Fibroblast of mammary gland (primary cell): Measurements from ENCODE around the gene DUSP7.

Experiments used
- DNase-seq: peaks from one replicate; pipeline ENCODE4 v3.0.0-alpha.2; 2010; ENCODE audit warnings: low read depth
- H3K4me3 ChIP-seq: 2 replicates; pipeline ENCODE4 v1.5.1; 2011; ENCODE audit warnings: low read depth, mild to moderate bottlenecking, low read length, moderate library complexity; ENCODE audit not compliant: control insufficient read depth
- CTCF ChIP-seq: conservative IDR thresholded peaks from 2 replicates; pipeline ENCODE4 v1.5.1; 2011; ENCODE audit warnings: low read depth, low read length, inconsistent platforms; ENCODE audit not compliant: control insufficient read depth, insufficient read depth

The DUSP7 gene

GRCh38 chr3:52001443-52001974 is 54.9 kb downstream of the DUSP7 start:
- DNase-seq, result peak; percentile 50
- peak; percentile 78 for TF ChIP-seq CTCF
- H3K4me3 ChIP-seq, result no peak overlapping the region

DNA sequence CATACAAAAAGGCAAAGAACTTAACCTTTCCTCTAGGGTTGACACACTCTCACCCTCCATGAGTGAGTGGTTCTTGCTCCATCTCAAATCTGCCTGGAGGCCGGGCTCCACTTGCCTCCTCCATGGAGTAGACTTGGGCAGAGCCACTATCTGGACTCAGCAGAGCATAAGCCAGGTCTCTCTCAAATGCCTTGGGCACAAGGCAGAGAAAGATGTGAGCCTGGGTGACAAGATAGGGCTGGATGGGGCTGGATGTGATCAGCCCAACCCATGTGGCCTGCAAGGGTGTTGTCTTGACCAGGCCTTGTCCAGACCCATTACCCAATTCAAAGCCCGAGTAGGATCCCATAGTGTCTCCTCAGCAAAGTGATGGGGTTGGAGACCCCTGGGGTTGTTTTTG is 56.5 kb downstream of the DUSP7 start:
- TF ChIP-seq CTCF, result no peak
- no peak for DNase-seq
- H3K4me3 ChIP-seq, result no peak overlapping the region
